D721Med (cell line): Measurements from ENCODE around the gene LILRB3.
"Not testable (repeated sequence)": the region's sequence is repeated elsewhere in the genome, so short reads cannot be mapped to it uniquely, and the experiment has no call there.

Experiments used
- DNase-seq: peaks from one replicate; pipeline ENCODE4 v3.0.0; 2011; ENCODE audit warnings: low spot score; ENCODE audit not compliant: insufficient read length
- FAIRE-seq: peaks from 2 replicates; lab custom pipeline; 2011; peaks lifted over from hg19 to GRCh38; lab: Jason Lieb, UNC
- TF ChIP-seq, protein P1 (sequence below): IDR thresholded peaks from 2 replicates; pipeline ENCODE4 v1.5.1; 2012; ENCODE audit warnings: mild to moderate bottlenecking, control low read depth; ENCODE audit not compliant: insufficient read depth; ENCODE audit errors: missing control alignments

Gene LILRB3

DNA sequence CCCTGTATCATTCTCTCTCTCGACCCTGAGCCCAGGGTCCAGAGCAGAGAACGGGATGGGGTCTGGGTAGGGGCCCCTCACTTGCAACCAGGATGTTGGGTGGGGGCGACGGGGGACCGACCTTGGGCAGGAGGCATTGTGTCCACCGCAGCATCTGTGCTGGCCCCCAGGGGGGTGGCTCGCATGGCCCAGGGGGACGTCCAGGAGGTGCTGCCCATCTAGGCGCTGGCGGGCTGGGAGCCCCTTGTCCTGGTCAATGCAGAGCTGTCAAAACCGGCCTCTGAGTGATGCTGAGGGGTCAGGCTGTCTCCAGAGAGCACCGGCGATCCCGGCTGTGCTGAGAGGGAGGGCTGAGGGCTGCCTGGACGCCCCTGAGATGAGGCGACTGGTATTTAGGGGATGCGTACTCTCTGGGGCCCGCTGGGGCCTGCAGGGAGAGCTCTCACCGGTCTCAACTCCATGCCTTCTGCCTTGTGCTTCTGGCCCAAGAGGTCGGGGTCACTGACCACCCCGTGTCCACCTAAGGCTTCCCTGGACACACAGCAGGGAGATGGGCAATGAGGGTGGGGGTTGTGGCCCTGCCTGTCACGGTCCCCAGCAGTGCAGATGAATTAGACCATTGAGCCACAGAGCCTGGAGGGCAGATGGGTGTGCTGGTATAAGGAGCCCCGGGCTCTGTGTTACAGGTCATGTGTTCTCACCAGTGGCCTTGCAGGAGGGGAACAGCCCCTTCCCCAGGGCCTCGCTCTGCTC lies 13.6 kb downstream of the LILRB3 start:
- no peak for DNase-seq
- TF ChIP-seq, protein P1, sequence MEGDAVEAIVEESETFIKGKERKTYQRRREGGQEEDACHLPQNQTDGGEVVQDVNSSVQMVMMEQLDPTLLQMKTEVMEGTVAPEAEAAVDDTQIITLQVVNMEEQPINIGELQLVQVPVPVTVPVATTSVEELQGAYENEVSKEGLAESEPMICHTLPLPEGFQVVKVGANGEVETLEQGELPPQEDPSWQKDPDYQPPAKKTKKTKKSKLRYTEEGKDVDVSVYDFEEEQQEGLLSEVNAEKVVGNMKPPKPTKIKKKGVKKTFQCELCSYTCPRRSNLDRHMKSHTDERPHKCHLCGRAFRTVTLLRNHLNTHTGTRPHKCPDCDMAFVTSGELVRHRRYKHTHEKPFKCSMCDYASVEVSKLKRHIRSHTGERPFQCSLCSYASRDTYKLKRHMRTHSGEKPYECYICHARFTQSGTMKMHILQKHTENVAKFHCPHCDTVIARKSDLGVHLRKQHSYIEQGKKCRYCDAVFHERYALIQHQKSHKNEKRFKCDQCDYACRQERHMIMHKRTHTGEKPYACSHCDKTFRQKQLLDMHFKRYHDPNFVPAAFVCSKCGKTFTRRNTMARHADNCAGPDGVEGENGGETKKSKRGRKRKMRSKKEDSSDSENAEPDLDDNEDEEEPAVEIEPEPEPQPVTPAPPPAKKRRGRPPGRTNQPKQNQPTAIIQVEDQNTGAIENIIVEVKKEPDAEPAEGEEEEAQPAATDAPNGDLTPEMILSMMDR: no peak
- no peak for FAIRE-seq

- TF ChIP-seq, protein P1: no peak
- DNase-seq (no peak), FAIRE-seq (no peak)
Measured at GRCh38 chr19:54208784-54209057, 14.1 kb downstream of the LILRB3 start.

GRCh38 chr19:54207983-54208783 lies 14.6 kb downstream of the LILRB3 start:
- DNase-seq: no peak
- no peak for FAIRE-seq

DNA sequence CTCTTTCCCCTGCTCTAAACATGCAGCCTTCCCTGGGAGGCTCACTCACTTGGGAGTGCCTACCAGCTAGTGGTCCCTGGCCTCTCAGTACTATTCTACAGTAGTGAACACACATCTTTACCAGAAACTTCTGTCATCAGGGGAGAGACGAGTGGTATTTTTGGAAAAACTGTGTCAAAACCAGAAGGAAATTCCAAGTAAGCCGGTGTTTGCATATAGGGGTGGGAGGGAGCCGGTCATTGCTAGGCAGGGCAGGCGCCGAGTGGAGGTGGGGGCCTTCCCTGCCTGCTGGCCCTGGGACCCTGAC lies 15.2 kb downstream of the LILRB3 start:
- DNase-seq (no peak), FAIRE-seq (no peak)
- TF ChIP-seq, protein P1: no peak

More at GRCh38 chr19:54207983-54208783, 14.6 kb downstream of the LILRB3 start:
- TF ChIP-seq, protein P1: no peak

- DNase-seq, FAIRE-seq: not testable (repeated sequence)
Measured at GRCh38 chr19:54207193-54207592, 15.6 kb downstream of the LILRB3 start.

GRCh38 chr19:54206831-54207177 lies 16.0 kb downstream of the LILRB3 start:
- DNase-seq (no peak), FAIRE-seq (no peak)
- TF ChIP-seq, protein P1: no peak

- TF ChIP-seq, protein P1: no peak
- FAIRE-seq (no peak), DNase-seq (no peak)
Measured at GRCh38 chr19:54206030-54206830, 16.6 kb downstream of the LILRB3 start.
